ENCODE results near the gene HLA-C. TPM values are rescaled to one million over a fixed set of nuclear protein-coding genes. Genes with fewer than 3 reads are reported as not detected.

The HLA-C gene
- total and polyA plus RNA-seq, 9 of the 15 experiments (the other 6 are each of a cell fraction or from before 2014, with no cell fraction given) = 0.23 to 4.9 (median 1.2) TPM

GRCh38 chr6:31289788-31290187, 17.9 kb upstream of the HLA-C start:
- Histone ChIP-seq H3K36me3 (ENCODE audit: control insufficient read depth, insufficient read depth, low read length) (no peaks in the 10 kb centered on the region), H4K20me1 (replicated peaks; ENCODE audit: control insufficient read depth, insufficient read depth, low read length) (no peaks in the 10 kb centered on the region), H2AFZ (ENCODE audit: low read depth, low read length) (no peak overlapping the region), H3K4me1 (replicated peaks in 1 of 2; ENCODE audit: control insufficient read depth in 2 of 2, insufficient read depth in 2 of 2, low read length in 2 of 2) (no peaks in the 10 kb centered on the region), H3K4me3 (no peak overlapping the region), H3K27ac (ENCODE audit: extremely low read depth, low read depth, low read length) (no peak overlapping the region), H3K9me1 (ENCODE audit: control insufficient read depth, insufficient read depth, low read length) (no peaks in the 10 kb centered on the region), H3K9ac (ENCODE audit: insufficient read depth in 1 of 2, low read depth in 2 of 2, low read length in 2 of 2) (no peak overlapping the region), H3K79me2 (ENCODE audit: control insufficient read depth, insufficient read depth, low read length) (no peaks in the 10 kb centered on the region), H3K4me2 (ENCODE audit: insufficient read depth, low read length) (no peak overlapping the region), H3K27me3 (ENCODE audit: control insufficient read depth in 2 of 2, insufficient read depth in 2 of 2, low read length in 2 of 2) (peaks cover 2 to 13% of the 10 kb centered on the region in 2 experiments; a peak in 4 of 5 replicates), H3K9me3 (replicated peaks; ENCODE audit: control insufficient read depth, insufficient read depth, low read depth, low read length) (no peaks in the 10 kb centered on the region)
- in situ Hi-C loops (cut with MboI) = no loop called here
- DNase-seq (ENCODE audit: extremely low read depth in 1 of 4, low spot score in 3 of 4) (no peak), FAIRE-seq (no peak), ATAC-seq (no peak)
- ChIA-PET CTCF (ENCODE audit: low intra/inter-chr PET ratio) (interaction anchor here (0.6 kb wide), 1 partner anchor 972 kb away, joined by 3 read pairs; no protein-coding TSS in a partner anchor), POLR2A (interaction anchor here (2.2 kb wide), 1 partner anchor 8 kb away, joined by 6 read pairs; no protein-coding TSS in a partner anchor)
- intact Hi-C loops (cut with micrococcal nuclease) = no loop called here
- TF ChIP-seq SMARCB1 (IDR thresholded peaks at IDR 0.05; ENCODE audit: insufficient read length, low read depth) (no peak), BHLHE40 (IDR thresholded peaks at IDR 0.05; ENCODE audit: low read length) (no peak), U2AF2 (optimal IDR thresholded peaks at IDR 0.05; ENCODE audit: low read depth, low read length) (no peak), MLX (CRISPR knock-in tag; conservative IDR thresholded peaks at IDR 0.05) (no peak), HMBOX1 (IDR thresholded peaks at IDR 0.05) (no peak), ZBTB17 (CRISPR knock-in tag; IDR thresholded peaks at IDR 0.05) (no peak), BRD4 (IDR thresholded peaks at IDR 0.05) (no peak), ZBTB8A (IDR thresholded peaks at IDR 0.05; ENCODE audit: partially characterized antibody) (no peak), ZFP30 (CRISPR knock-in tag; IDR thresholded peaks at IDR 0.05; ENCODE audit: borderline replicate concordance) (no peak), ZNF785 (CRISPR knock-in tag; IDR thresholded peaks at IDR 0.05) (no peak), ETV6 (IDR thresholded peaks at IDR 0.05; ENCODE audit: borderline replicate concordance in 1 of 2, low read depth in 2 of 2, low read length in 1 of 2) (no peak), ETV6 (CRISPR knock-in tag; IDR thresholded peaks at IDR 0.05; ENCODE audit: borderline replicate concordance) (no peak), ZNF407 (IDR thresholded peaks at IDR 0.05; ENCODE audit: low read depth) (no peak), ELF2 (CRISPR knock-in tag; IDR thresholded peaks at IDR 0.05) (no peak)
- no TSS peak for BruUV-seq (replicated peaks)
